Calu3 (cell line): Measurements from ENCODE around the gene OR52H1. TPM values are rescaled to one million over a fixed set of nuclear protein-coding genes. Genes with fewer than 3 reads are reported as not detected.

Experiments used
- BruUV-seq: library from RNA; stranded (reverse); fragments of 400-500 nt; replicated peaks from 2 replicates; lab custom pipeline; 2021; lab: Mats Ljungman, UMichigan
- CTCF ChIA-PET: fragments of 300-600 bp; sonication (Branson Sonifier 250); formaldehyde crosslinking; loops from one replicate; lab custom pipeline; 2022; ENCODE audit warnings: antibody characterized with exemption; lab: Charles Lee
- DNase-seq: peaks from one replicate; pipeline ENCODE4 v3.0.0; 2022
- H3K27ac Mint-ChIP-seq: one replicate; pipeline ENCODE4 v1.8.0; 2022; ENCODE audit warnings: mixed read lengths; ENCODE audit not compliant: unreplicated experiment
- H3K27me3 Mint-ChIP-seq: one replicate; pipeline ENCODE4 v1.8.0; 2022; ENCODE audit warnings: mixed read lengths; ENCODE audit not compliant: unreplicated experiment
- H3K36me3 Mint-ChIP-seq: one replicate; pipeline ENCODE4 v1.8.0; 2022; ENCODE audit warnings: mild to moderate bottlenecking, moderate library complexity, mixed read lengths; ENCODE audit not compliant: insufficient read depth, unreplicated experiment
- H3K4me1 Mint-ChIP-seq: one replicate; pipeline ENCODE4 v1.8.0; 2022; ENCODE audit warnings: mild to moderate bottlenecking, low read depth, mixed read lengths; ENCODE audit not compliant: unreplicated experiment
- H3K4me3 Mint-ChIP-seq: one replicate; pipeline ENCODE4 v1.8.0; 2022; ENCODE audit warnings: mild to moderate bottlenecking, low read depth, moderate library complexity, mixed read lengths; ENCODE audit not compliant: unreplicated experiment
- H3K9me3 Mint-ChIP-seq: one replicate; pipeline ENCODE4 v1.8.0; 2022; ENCODE audit warnings: low read depth, mixed read lengths; ENCODE audit not compliant: unreplicated experiment
- CTCF ChIP-seq: fragments of 200-600 bp; IDR thresholded peaks from one replicate; pipeline ENCODE4 v1.8.0; 2022; ENCODE audit warnings: antibody characterized with exemption; ENCODE audit not compliant: unreplicated experiment
- intact Hi-C: fragments of 100-400 bp; cut with micrococcal nuclease; formaldehyde crosslinking; loops from one replicate; pipeline ENCODE4 v1.10.0; 2022; ENCODE audit not compliant: unreplicated experiment
- total RNA-seq: library from RNA; stranded (reverse); gene quantifications from 2 replicates; pipeline ENCODE4 v1.2.3, GENCODE V29; 2022

The OR52H1 gene
- total RNA-seq, 1 experiment from 2014 or later = not detected

- Mint-ChIP-seq H3K9me3 (no peaks in the 10 kb centered on the region), H3K27me3 (peaks cover 42% of the 10 kb centered on the region), H3K4me3 (no peak within 1 kb of the TSS), H3K27ac (no peak within 1 kb of the TSS), H3K4me1 (no peaks in the 10 kb centered on the region), H3K36me3 (no peaks in the 10 kb centered on the region)
- BruUV-seq = no TSS peak
- no peak for DNase-seq
- CTCF ChIA-PET = no interaction called here
- intact Hi-C loops = no loop called here
- no peak for TF ChIP-seq CTCF
Measured at GRCh38 chr11:5516599-5516998, 31.7 kb downstream of the OR52H1 start, which contains the start of gene UBQLNL. TSS of gene UBQLNL (minus strand) at chr11:5516699. CDS start at chr11:5516441, 258 bp downstream.

GRCh38 chr11:5514841-5515240, 33.5 kb downstream of the OR52H1 start:
- CTCF ChIA-PET = no interaction called here
- Mint-ChIP-seq H3K4me1 (no peaks in the 10 kb centered on the region), H3K9me3 (no peaks in the 10 kb centered on the region), H3K36me3 (no peaks in the 10 kb centered on the region), H3K27ac (no peak overlapping the region), H3K27me3 (peaks cover 59% of the 10 kb centered on the region), H3K4me3 (no peak overlapping the region)
- intact Hi-C loops = no loop called here
- no peak for TF ChIP-seq CTCF
- DNase-seq = no peak
- BruUV-seq = no TSS peak

GRCh38 chr11:5509803-5510202, 38.5 kb downstream of the OR52H1 start, which contains the start of gene UBQLN3:
TSS of gene UBQLN3 (minus strand) at chr11:5509957. CDS start at chr11:5509558, 399 bp downstream.
- no peak within 1 kb of the TSS for H3K27ac Mint-ChIP-seq
- H3K4me1 Mint-ChIP-seq = no peaks in the 10 kb centered on the region
- BruUV-seq = no TSS peak
- DNase-seq = no peak
- no peaks in the 10 kb centered on the region for H3K36me3 Mint-ChIP-seq
- TF ChIP-seq CTCF = no peak
- H3K9me3 Mint-ChIP-seq = no peaks in the 10 kb centered on the region
- intact Hi-C loops = no loop called here
- CTCF ChIA-PET = no interaction called here
- no peak within 1 kb of the TSS for H3K4me3 Mint-ChIP-seq
- peaks cover 90% of the 10 kb centered on the region for H3K27me3 Mint-ChIP-seq

- CTCF ChIA-PET = no interaction called here
- DNase-seq = no peak
- Mint-ChIP-seq H3K27ac (no peak overlapping the region), H3K4me3 (no peak overlapping the region), H3K4me1 (no peaks in the 10 kb centered on the region), H3K27me3 (peaks cover 83% of the 10 kb centered on the region), H3K9me3 (no peaks in the 10 kb centered on the region), H3K36me3 (no peaks in the 10 kb centered on the region)
- no peak for TF ChIP-seq CTCF
- BruUV-seq = no TSS peak
- intact Hi-C loops = no loop called here
Measured at GRCh38 chr11:5508605-5509004, 39.7 kb downstream of the OR52H1 start.
